Measurements from ENCODE around the gene APBB1IP. TPM values are rescaled to one million over a fixed set of nuclear protein-coding genes. Genes with fewer than 3 reads are reported as not detected.

The APBB1IP gene
- total RNA-seq, 1 donor from 2014 or later = not detected

DNA sequence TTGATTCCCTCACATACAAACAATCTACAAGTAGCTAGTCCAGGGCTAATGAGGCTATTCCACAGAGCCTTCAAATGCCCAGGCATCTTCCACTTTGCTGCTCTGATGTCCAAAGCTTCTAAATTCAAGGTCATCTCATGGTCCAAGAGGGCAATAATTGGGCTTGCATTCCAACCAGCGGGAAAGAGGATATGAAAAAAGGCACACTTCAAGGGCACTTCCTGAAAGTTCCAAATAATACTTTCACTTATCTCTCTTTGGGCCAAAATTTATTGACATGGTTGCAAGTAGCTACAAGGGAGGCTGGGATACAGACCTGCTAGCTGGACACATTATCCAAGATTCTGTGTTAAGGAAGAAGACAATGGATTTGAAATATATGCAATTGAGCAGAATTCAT, 25.2 kb upstream of the APBB1IP start:
- no peaks in the 10 kb centered on the region for H3K4me1 Mint-ChIP-seq
- no peaks in the 10 kb centered on the region for H3K27me3 ChIP-seq
- no peaks in the 10 kb centered on the region for H4K20me1 ChIP-seq (ENCODE audit: low read depth)
- no peak overlapping the region for H3K4me3 ChIP-seq
- H3K4me2 ChIP-seq = no peak overlapping the region
- H3K36me3 ChIP-seq = no peaks in the 10 kb centered on the region
- no peak overlapping the region for H3K27ac Mint-ChIP-seq
- H3K9ac ChIP-seq = no peak overlapping the region
- H3K27me3 Mint-ChIP-seq (ENCODE audit: insufficient read depth, low read depth) = peaks cover 4% of the 10 kb centered on the region
- H3K4me1 ChIP-seq = no peaks in the 10 kb centered on the region
- H3K79me2 ChIP-seq (ENCODE audit: low read depth) = no peaks in the 10 kb centered on the region
- no peak overlapping the region for H3K27ac ChIP-seq
- H3K36me3 Mint-ChIP-seq = no peaks in the 10 kb centered on the region
- no peaks in the 10 kb centered on the region for H3K9me3 ChIP-seq (ENCODE audit: low read depth)
- no peak for DNase-seq (ENCODE audit: low spot score)
- TF ChIP-seq EZH2phosphoT487 (IDR thresholded peaks at IDR 0.05) = no peak
- H3F3A ChIP-seq (ENCODE audit: low read depth) = no peaks in the 10 kb centered on the region
- H3K9me3 Mint-ChIP-seq = peaks cover 2% of the 10 kb centered on the region
- H3K4me3 Mint-ChIP-seq = no peak overlapping the region
- H2AFZ ChIP-seq (replicated peaks) = no peak overlapping the region

- no peaks in the 10 kb centered on the region for H3F3A ChIP-seq (ENCODE audit: low read depth)
- H3K27me3 ChIP-seq = no peaks in the 10 kb centered on the region
- TF ChIP-seq EZH2 (IDR thresholded peaks at IDR 0.05) (no peak), EZH2phosphoT487 (IDR thresholded peaks at IDR 0.05) (no peak), CTCF (IDR thresholded peaks at IDR 0.05) (no peak)
Observed at GRCh38 chr10:26413375-26413774, 24.8 kb upstream of the APBB1IP start.

DNA sequence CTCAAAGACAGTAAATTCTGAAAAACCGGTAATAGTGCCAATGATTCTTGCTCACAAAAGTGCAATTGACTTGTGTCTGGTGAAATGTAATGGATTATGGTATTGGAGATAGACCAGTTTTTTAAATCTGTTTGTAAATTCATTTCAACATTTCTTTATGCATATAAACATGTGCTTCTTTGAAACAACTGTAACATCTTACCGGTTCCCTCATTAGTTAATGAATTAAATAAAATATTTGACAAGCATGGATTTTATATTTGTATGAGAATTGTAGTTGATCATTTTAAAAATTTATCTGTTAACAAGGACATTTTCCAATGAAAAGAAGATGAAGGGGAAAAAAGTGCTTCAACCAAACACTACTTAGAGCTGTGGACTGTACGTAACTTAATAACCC, 21.0 kb upstream of the APBB1IP start:
- H3K4me2 ChIP-seq = no peak overlapping the region
- no peak overlapping the region for H3K27ac Mint-ChIP-seq
- no peak for TF ChIP-seq EZH2phosphoT487 (IDR thresholded peaks at IDR 0.05)
- no peak for TF ChIP-seq EZH2 (IDR thresholded peaks at IDR 0.05)
- TF ChIP-seq CTCF (IDR thresholded peaks at IDR 0.05) = no peak

More at GRCh38 chr10:26413375-26413774, 24.8 kb upstream of the APBB1IP start:
- Histone ChIP-seq H3K4me3 (no peak overlapping the region), H3K9ac (no peak overlapping the region), H2AFZ (replicated peaks) (no peak overlapping the region), H3K79me2 (ENCODE audit: low read depth) (no peaks in the 10 kb centered on the region), H3K27ac (no peak overlapping the region), H3K4me2 (no peak overlapping the region), H3K9me3 (ENCODE audit: low read depth) (no peaks in the 10 kb centered on the region), H3K4me1 (no peaks in the 10 kb centered on the region), H3K36me3 (no peaks in the 10 kb centered on the region), H4K20me1 (ENCODE audit: low read depth) (no peaks in the 10 kb centered on the region)
- Mint-ChIP-seq H3K27me3 (ENCODE audit: insufficient read depth, low read depth) (peaks cover 3% of the 10 kb centered on the region), H3K36me3 (no peaks in the 10 kb centered on the region), H3K4me1 (no peaks in the 10 kb centered on the region), H3K27ac (no peak overlapping the region), H3K4me3 (no peak overlapping the region), H3K9me3 (peaks cover 2% of the 10 kb centered on the region)
- no peak for DNase-seq (ENCODE audit: low spot score)

DNA sequence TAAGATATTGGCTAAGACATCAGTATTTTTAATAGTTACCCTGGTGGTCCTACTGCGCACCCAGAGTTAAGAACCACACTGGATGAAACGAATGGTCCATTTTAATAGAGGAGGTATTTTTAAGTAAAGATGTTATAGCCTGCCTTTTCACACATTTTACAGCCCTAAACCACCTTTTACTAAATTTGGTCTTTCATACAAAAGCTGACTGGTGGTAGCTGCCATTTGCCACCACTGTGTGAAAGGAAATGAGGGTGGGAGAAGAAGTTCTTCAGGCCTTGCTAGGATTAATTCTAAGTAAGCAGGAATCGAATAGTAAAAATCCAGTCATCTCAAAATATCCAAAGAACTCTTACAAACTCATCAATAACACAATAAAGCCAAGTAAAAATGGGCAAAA, 15.2 kb upstream of the APBB1IP start:
- H4K20me1 ChIP-seq (ENCODE audit: low read depth) = no peaks in the 10 kb centered on the region
- H3K4me1 ChIP-seq = no peaks in the 10 kb centered on the region
- H3K9me3 Mint-ChIP-seq = no peaks in the 10 kb centered on the region
- no peak overlapping the region for H3K9ac ChIP-seq
- H3K27me3 ChIP-seq = no peaks in the 10 kb centered on the region
- no peaks in the 10 kb centered on the region for H3K4me1 Mint-ChIP-seq
- H3K4me3 ChIP-seq = no peak overlapping the region
- no peak overlapping the region for H3K4me3 Mint-ChIP-seq
- H3K27ac Mint-ChIP-seq = no peak overlapping the region
- no peaks in the 10 kb centered on the region for H3F3A ChIP-seq (ENCODE audit: low read depth)
- no peak overlapping the region for H3K27ac ChIP-seq
- no peaks in the 10 kb centered on the region for H3K36me3 ChIP-seq
- no peaks in the 10 kb centered on the region for H3K36me3 Mint-ChIP-seq
- TF ChIP-seq EZH2phosphoT487 (IDR thresholded peaks at IDR 0.05) = no peak
- no peak for TF ChIP-seq EZH2 (IDR thresholded peaks at IDR 0.05)
- no peak for TF ChIP-seq CTCF (IDR thresholded peaks at IDR 0.05)
- no peaks in the 10 kb centered on the region for H3K79me2 ChIP-seq (ENCODE audit: low read depth)
- DNase-seq (ENCODE audit: low spot score) = no peak
- peaks cover 9% of the 10 kb centered on the region for H3K27me3 Mint-ChIP-seq (ENCODE audit: insufficient read depth, low read depth)
- no peak overlapping the region for H3K4me2 ChIP-seq
- H2AFZ ChIP-seq (replicated peaks) = no peak overlapping the region
- no peaks in the 10 kb centered on the region for H3K9me3 ChIP-seq (ENCODE audit: low read depth)

More for the DNA sequence above, 21.0 kb upstream of the APBB1IP start:
- Histone ChIP-seq H3K4me1 (no peaks in the 10 kb centered on the region), H3F3A (ENCODE audit: low read depth) (no peaks in the 10 kb centered on the region), H2AFZ (replicated peaks) (no peak overlapping the region), H3K27me3 (no peaks in the 10 kb centered on the region), H4K20me1 (ENCODE audit: low read depth) (no peaks in the 10 kb centered on the region), H3K4me3 (no peak overlapping the region), H3K27ac (no peak overlapping the region), H3K9me3 (ENCODE audit: low read depth) (no peaks in the 10 kb centered on the region), H3K9ac (no peak overlapping the region), H3K79me2 (ENCODE audit: low read depth) (no peaks in the 10 kb centered on the region), H3K36me3 (no peaks in the 10 kb centered on the region)
- Mint-ChIP-seq H3K4me1 (no peaks in the 10 kb centered on the region), H3K27me3 (ENCODE audit: insufficient read depth, low read depth) (peaks cover 4% of the 10 kb centered on the region), H3K36me3 (no peaks in the 10 kb centered on the region), H3K9me3 (no peaks in the 10 kb centered on the region), H3K4me3 (no peak overlapping the region)
- no peak for DNase-seq (ENCODE audit: low spot score)
